Stromal cell of bone marrow (primary cell): ENCODE results near the gene DES.

ENCODE experiments used
- DNase-seq: peaks from one replicate; pipeline ENCODE4 v3.0.0-alpha.2; 2012; ENCODE audit warnings: low read depth

The DES gene

DNA sequence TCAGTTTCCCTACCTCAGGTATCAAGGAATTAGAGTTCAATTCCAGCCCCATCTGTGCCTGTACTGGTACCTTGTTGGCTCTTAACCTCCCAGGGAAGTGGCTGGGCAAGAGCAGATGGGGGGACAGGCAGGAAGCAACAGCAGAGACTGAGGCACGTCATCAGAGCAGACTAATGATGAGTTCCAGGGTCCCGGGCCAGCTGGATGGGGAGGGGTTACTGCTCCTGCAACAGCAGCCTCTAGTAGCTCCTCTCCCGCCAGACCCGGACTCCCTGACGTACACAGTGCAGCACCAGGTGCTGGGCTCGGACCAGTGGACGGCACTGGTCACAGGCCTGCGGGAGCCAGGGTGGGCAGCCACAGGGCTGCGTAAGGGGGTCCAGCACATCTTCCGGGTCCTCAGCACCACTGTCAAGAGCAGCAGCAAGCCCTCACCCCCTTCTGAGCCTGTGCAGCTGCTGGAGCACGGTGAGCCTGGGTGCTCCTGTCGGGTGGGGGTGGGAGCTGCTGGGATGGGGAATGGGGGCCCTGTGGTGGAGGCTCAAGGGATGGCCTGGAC, 54.5 kb downstream of the DES start:
- no peak for DNase-seq

DNA sequence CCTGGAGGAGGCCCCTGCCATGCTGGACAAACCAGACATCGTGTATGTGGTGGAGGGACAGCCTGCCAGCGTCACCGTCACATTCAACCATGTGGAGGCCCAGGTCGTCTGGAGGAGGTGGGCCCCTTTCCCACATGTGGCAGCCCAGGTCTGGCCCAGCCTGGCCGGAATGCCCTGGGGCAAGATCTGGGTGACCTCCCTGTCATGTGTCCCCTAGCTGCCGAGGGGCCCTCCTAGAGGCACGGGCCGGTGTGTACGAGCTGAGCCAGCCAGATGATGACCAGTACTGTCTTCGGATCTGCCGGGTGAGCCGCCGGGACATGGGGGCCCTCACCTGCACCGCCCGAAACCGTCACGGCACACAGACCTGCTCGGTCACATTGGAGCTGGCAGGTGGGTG, 55.3 kb downstream of the DES start:
- DNase-seq = no peak

DNA sequence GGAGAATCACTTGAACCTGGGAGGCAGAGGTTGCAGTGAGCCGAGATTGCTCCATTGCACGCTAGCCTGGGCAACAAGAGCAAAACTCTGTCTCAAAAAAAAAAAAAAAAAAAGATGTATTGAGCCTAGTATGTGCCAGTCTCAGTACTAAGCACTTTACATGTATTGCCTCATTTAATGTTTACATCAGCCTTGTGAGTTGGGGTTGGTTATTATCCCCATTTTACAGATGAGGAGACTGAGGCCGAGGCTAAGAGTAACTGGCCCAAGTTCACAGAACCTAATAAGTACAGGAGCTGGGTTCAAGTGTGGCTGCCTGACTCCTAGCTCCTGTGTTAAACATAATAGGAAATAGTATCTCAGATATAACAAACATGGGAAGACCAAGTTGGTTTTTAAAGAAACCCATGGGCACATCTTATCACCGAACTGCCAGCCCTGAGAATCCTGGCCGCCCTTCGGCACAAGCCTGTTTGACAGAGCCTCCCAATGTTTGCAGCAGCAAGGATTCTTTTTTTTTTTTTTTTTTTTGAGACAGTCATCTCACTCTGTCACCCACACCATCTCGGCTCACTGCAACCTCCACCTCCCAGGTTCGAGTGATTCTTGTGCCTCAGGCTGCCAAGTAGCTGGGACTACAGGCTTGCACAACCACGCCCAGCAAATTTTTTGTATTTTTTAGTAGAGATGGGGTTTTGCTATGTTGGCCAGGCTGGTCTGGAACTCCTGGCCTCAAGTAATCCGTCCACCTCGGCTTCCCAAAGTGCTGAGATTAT, 56.3 kb downstream of the DES start:
- DNase-seq = no peak

DNA sequence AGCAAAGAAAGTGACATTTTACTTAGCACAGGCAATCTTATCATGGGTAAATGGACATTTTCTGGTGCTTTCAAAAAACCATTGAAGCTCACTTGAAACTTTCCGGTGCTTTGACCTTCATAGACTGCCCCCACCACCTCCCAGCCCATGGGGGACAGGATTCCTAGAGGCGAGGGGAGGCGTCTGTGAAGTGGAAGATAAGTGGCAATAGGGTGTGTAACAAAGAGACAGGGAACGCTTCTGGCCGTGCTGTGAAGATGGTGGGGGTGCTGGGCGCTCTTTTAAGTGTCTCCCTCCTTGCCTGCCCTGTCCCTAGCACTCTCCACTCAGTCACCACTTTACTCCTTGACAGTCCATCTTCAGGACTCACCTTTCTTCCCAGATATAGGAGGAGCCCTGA, 57.1 kb downstream of the DES start:
- no peak for DNase-seq

DNA sequence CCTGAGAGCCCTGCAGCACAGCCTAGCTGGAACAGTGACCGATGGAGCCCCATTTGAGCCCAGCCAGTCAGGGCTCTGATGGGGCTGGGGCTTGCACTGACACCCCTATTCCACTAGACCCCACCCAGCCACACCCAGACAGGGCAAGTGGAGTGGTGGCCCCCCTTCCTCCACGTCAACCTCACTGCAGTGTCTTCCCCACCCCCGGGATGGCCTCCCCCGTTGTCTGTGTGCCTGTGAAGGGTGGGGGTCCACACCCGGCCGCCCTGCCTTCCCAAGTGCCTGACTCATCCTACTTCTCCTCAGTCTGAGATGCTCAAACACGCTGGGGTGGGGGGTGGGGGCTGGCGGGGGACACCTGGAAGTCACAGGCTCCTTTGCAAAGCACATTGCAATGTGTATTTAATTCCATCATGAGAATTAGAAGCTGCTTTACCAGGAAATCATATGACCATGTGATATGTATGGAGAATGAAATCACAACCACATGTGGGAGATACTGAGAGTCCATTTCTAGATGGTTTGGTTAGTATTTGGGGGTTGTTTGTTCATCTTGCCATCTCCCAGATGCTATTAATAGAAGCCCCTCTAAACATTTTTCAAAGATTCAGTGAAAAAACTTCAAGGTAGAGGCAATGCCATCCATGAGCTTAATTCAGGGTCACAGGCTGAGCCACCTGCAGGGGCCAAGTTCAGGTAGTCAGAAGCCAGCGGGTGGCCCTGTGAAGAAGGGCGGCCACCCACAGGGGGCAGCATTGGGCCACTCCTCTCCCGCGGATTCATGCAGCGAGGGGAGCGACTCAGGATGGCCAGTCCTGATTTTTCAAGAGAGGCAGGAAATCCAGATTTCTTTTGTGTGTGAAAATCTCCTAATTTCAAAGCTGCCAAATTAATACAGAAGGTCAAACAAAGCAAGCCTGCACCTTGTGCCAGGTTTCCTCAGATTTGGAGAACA, 57.8 kb downstream of the DES start:
- DNase-seq = no peak
